HG02970 (cell line): Measurements from ENCODE around the gene ABHD12.
"Not testable (repeated sequence)": the region's sequence is repeated elsewhere in the genome, so short reads cannot be mapped to it uniquely, and the experiment has no call there.

Source experiments
- ATAC-seq: cut with Tn5 transposase; IDR thresholded peaks from one replicate; pipeline ENCODE4 v1.9.1; 2021; ENCODE audit warnings: mild to moderate bottlenecking, moderate library complexity, moderate number of reproducible peaks; ENCODE audit not compliant: unreplicated experiment, low FRiP score

Gene ABHD12

DNA sequence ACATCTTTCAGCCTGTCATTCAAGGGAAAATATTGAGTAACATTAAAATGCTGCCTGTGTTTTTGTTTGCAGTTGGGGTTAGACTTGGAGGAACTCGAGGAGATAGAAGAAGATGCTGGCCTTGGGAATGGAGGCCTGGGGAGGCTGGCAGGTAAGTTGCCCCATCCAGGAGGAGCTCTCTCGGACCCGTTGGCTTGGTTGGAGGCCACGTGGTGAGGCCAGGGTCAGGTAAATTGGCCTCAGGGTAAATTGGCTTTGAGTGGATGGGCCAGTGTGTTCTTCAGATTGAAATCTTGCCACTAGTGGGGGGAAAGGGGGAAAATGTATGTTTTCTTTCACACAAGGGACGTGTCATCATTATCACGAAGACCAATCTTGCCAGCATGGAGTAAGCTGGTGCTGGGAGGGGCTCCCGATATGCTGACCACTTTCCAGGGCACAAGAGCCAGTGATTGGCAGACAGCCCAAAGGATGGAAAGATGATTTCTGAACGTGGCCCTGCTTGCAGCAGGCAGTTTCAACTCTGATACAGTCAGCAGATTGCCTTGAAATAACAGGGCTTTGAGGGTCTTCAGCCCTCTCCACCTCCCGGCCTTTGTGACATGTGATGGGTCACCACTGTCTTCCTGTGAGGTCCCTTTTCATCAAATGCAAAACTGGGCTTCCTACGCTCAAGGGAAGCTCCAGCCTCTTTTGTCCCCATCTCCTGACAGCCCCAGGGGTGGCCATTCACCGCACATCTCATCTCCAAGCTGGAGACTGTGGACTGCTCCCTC lies 121.4 kb downstream of the ABHD12 start:
- ATAC-seq, result no peak

DNA sequence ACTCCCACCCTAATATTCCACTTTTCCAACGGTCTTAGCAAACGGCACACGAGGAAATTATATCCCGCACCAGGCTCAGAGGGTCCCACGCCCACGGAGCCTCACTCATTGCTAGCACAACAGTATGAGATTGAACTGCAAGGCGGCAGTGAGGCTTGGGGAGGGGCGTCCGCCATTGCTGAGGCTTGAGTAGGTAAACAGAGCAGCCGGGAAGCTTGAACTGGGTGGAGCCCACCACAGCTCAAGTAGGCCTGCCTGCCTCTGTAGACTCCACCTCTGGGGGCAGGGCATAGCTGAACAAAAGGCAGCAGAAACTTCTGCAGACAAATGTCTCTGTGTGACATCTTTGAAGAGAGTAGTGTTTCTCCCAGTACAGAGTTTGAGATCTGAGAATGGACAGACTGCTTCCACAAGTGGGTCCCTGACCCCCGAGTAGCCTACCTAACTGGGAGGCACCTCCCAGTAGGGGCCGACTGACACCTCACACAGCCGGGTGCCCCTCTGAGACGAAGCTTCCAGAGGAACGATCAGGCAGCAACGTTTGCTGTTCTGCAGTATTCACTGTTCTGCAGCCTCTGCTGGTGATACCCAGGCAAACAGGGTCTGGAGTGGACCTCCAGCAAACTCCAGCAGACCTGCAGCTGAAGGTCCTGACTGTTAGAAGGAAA lies 129.7 kb downstream of the ABHD12 start:
- not testable (repeated sequence) for ATAC-seq

- ATAC-seq, result no peak
These were observed 130.8 kb downstream of the ABHD12 start for GRCh38 chr20:25259788-25260254.

- no peak for ATAC-seq
These were observed 131.3 kb downstream of the ABHD12 start for GRCh38 chr20:25259358-25259757.

DNA sequence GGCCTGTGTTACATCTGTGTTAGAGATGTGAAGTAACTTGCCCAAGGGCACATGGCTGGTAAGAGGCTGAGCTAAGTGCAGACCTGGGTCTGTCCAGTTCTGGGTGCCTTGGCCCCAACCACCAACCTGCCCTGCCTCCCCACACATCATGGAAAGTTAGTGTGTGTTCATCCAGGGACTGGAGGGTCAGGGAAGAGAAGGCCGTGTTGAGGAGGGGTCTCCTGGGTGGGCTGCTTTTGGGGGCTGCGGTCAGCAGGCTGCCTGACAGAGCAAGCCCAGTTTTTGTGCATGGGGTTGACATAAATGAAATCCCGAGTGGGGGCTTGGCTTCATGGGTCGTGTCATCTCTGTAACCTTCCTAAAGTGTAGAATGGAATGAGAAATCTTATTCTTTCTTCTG lies 131.8 kb downstream of the ABHD12 start:
- no peak for ATAC-seq

DNA sequence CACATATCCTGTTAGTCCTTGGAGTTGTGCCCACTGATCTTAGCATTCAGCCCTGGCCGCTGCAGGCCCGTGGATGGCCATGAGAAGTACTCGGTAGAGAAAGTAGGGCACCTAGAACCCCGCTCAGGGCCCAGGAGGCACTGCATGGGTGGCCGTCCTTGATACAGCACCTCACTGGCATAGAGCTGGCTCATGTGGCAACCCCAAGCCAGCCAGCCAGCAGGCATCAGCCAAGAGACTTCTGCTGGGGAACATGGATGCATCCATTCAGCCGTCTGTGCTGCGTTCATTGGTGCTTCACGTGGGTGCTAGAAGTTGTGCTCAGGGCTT lies 132.2 kb downstream of the ABHD12 start:
- no peak for ATAC-seq

DNA sequence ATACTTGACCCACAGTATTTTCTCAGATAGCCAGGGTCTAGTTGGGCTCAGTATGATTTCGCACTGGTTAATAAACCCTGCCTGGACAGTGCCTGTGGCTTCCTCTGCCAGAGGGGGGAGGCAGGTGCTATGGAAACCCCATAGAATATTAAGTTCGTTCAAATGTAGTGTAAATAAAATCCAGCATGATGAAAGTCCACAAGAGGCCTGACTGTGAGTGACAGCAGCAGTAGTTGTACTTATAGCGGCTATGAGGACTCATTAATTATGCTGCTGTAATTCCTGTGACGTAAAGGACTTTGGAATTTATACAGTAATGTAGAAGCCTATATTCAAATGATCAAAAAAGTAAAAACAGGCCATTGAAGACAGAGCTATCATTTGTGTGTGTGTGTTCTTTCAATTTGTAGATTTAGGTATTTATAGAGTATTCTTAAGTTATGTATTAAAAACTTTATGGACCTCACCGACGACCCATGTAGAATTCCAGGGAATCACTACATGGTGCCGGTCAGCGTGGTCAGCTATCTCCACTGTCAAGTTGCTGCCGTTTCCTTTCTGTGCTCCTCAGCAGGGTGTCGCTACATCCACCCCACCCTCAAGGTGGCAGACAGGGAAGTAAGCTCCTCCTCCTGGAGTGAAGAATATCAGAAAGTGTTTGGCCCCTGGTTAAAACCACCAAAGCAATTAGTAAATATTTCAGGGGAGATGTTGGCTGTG lies 132.7 kb downstream of the ABHD12 start:
- ATAC-seq, result no peak

- ATAC-seq, result no peak
These were observed 133.5 kb downstream of the ABHD12 start for GRCh38 chr20:25257130-25257529.

- ATAC-seq, result no peak
These were observed 134.3 kb downstream of the ABHD12 start for GRCh38 chr20:25256226-25256859.

GRCh38 chr20:25254986-25255680 lies 135.5 kb downstream of the ABHD12 start:
- no peak for ATAC-seq

GRCh38 chr20:25254571-25254970 lies 136.1 kb downstream of the ABHD12 start:
- no peak for ATAC-seq

- no peak for ATAC-seq
These were observed 136.9 kb downstream of the ABHD12 start for GRCh38 chr20:25253606-25254275.

DNA sequence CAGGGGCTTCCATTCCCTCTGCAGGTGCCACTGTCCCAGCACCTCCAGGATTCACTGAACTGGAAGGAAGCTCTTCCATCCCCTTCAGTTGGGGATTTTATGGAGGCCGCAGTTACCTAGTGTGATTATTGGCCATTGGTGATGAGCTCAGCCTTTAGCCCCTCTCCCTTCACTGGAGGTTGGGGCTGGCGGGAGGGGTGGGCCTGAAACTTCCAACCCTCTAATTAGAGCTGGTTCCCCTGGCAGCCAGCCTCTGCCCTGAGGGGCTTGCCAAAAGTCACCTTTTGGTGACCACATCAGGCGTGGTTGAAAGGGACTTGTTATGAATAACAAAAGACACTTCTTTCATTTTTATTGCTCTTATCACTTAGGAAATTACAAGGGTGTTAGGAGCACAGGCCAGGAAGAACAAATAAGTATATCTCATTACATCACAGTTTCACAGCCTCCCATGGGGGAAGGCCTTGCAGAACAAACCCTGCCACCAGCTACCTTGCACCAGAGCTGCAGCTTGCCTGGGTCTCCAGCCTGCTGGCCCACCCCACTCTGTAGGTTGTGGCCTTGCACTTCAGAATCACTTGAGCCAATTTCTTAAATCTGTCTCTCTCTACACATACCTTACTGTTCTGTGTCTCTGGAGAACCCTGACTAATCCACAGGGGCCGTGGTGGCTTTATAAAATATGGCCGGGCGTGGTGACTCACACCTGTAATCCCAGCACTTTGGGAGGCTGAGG lies 137.8 kb downstream of the ABHD12 start:
- no peak for ATAC-seq

- no peak for ATAC-seq
These were observed 138.4 kb downstream of the ABHD12 start for GRCh38 chr20:25252230-25252651.

DNA sequence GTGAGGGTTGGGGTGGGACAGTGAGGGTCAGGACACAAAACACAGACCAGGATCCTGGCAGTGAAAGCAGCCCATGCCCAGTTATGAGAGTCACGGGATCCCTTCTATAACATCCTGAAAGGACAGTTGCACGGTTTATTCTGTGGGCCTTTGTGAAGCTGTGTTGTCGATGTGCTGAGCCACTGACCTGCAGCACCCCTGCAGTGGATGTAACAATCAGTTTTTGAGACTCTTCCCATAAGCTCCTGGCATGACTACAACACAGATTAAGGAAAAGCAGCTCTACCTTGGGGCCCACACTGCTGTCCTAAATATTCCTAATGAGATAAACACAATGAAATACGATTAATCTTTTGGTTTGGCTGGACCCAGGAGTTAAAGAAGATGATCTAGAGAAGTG lies 139.1 kb downstream of the ABHD12 start:
- ATAC-seq, result no peak

DNA sequence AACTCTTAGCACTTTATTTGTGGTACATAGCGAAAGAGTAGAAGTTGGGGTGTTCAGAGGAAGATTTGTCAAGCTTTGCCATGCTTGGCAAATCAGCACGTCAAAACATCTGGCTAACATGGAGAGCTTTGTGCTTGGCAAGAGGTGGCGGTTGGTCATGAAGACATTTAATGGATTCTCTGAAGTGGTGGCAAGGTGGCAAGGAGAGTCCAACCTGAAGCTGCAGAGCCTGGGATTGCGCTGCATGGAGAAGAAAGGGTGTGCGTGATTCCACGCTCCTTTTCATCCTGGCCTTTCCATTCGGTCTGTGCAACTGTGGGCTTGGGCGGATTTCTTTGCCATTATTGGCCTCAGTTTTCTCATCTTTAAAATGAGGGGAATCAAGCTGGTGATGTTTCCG lies 139.6 kb downstream of the ABHD12 start:
- ATAC-seq, result no peak

DNA sequence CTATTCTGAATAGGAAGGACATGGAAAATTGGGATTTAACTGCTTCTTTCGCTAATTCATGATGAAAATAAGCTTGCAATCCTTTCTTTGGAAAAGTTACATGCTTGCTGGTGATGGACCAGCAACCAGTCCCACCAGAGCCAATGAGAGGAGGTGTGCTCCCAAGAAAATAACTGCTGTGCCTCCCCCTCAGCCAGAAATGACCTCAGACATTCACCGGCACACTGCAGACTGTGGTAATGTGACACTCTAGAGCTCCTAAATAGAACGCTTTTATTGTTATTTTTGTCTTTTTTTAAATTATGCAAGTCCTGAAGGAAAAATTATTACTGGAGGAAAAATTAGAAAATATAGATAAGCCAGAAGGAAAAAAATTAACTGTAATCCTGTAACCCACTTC lies 140.1 kb downstream of the ABHD12 start:
- ATAC-seq, result no peak
